Loucy (cell line): Measurements from ENCODE around the gene RFTN2.

Source experiments
- H2AFZ ChIP-seq: fragments of 200-600 bp; sonication (generic); 2 replicates; pipeline ENCODE4 v1.6.0; 2016; ENCODE audit warnings: antibody characterized with exemption, mild to moderate bottlenecking, low read length, moderate library complexity
- H3F3A ChIP-seq: fragments of 200-600 bp; 2 replicates; pipeline ENCODE4 v1.6.0; 2016; ENCODE audit warnings: antibody characterized with exemption, low read depth, mild to moderate bottlenecking
- H3K27me3 ChIP-seq: fragments of 200-600 bp; sonication (generic); 2 replicates; pipeline ENCODE4 v1.6.1; 2014; ENCODE audit warnings: low read length, mild to moderate bottlenecking; ENCODE audit not compliant: insufficient read depth, poor library complexity, severe bottlenecking
- H3K36me3 ChIP-seq: fragments of 200-600 bp; sonication (generic); 2 replicates; pipeline ENCODE4 v1.6.1; 2016; ENCODE audit warnings: low read length; ENCODE audit not compliant: insufficient read depth
- H3K4me1 ChIP-seq: fragments of 200-600 bp; sonication (generic); 2 replicates; pipeline ENCODE4 v1.5.1; 2014; ENCODE audit warnings: low read length, mild to moderate bottlenecking; ENCODE audit not compliant: insufficient read depth, poor library complexity, severe bottlenecking
- H3K4me2 ChIP-seq: fragments of 200-600 bp; sonication (generic); 2 replicates; pipeline ENCODE4 v1.6.0; 2014; ENCODE audit warnings: antibody characterized with exemption, low read length, low read depth, mild to moderate bottlenecking; ENCODE audit not compliant: poor library complexity, severe bottlenecking
- H3K4me3 ChIP-seq: fragments of 200-600 bp; sonication (generic); 2 replicates; pipeline ENCODE4 v1.5.1; 2014; ENCODE audit warnings: low read length, mild to moderate bottlenecking, mixed read lengths; ENCODE audit not compliant: poor library complexity, severe bottlenecking
- H3K79me2 ChIP-seq: fragments of 200-600 bp; sonication (generic); 2 replicates; pipeline ENCODE4 v1.6.1; 2014; ENCODE audit warnings: low read length; ENCODE audit not compliant: insufficient read depth
- H3K9ac ChIP-seq: fragments of 200-600 bp; sonication (generic); 2 replicates; pipeline ENCODE4 v1.6.0; 2014; ENCODE audit warnings: mild to moderate bottlenecking, low read depth, low read length, moderate library complexity; ENCODE audit not compliant: poor library complexity, severe bottlenecking
- H3K9me2 ChIP-seq: fragments of 200-600 bp; sonication (generic); replicated peaks from 2 replicates; pipeline ENCODE4 v1.6.1; 2016; ENCODE audit warnings: low read depth, low read length, mixed read lengths
- H3K9me3 ChIP-seq: fragments of 200-600 bp; sonication (generic); 2 replicates; pipeline ENCODE4 v1.6.1; 2014; ENCODE audit warnings: mild to moderate bottlenecking, antibody characterized with exemption, low read length, low read depth; ENCODE audit not compliant: insufficient read depth
- H4K20me1 ChIP-seq: fragments of 200-600 bp; sonication (generic); 2 replicates; pipeline ENCODE4 v1.6.0; 2014; ENCODE audit warnings: antibody characterized with exemption, low read length, mild to moderate bottlenecking; ENCODE audit not compliant: insufficient read depth, poor library complexity, severe bottlenecking
- CTCF ChIP-seq: fragments of 200-600 bp; sonication (generic); conservative IDR thresholded peaks from 2 replicates; pipeline ENCODE4 v1.5.1; 2014; ENCODE audit warnings: mild to moderate bottlenecking, antibody characterized with exemption, low read length
- EZH2phosphoT487 ChIP-seq: fragments of 200-600 bp; IDR thresholded peaks from 2 replicates; pipeline ENCODE4 v1.6.1; 2018; ENCODE audit warnings: antibody characterized with exemption, mild to moderate bottlenecking, moderate library complexity, borderline replicate concordance

The RFTN2 gene

GRCh38 chr2:197626965-197627625, 48.3 kb downstream of the RFTN2 start:
- Histone ChIP-seq H3K27me3 (no peaks in the 10 kb centered on the region), H4K20me1 (no peaks in the 10 kb centered on the region), H3K9me3 (no peaks in the 10 kb centered on the region), H3K9me2 (no peaks in the 10 kb centered on the region), H3K4me3 (no peak overlapping the region), H3K4me2 (no peak overlapping the region), H2AFZ (0 out of 2 replicates have a peak overlapping the region, but pooled peaks have one; percentile 35), H3K4me1 (no peaks in the 10 kb centered on the region), H3K9ac (no peak overlapping the region), H3K36me3 (no peaks in the 10 kb centered on the region), H3F3A (no peaks in the 10 kb centered on the region), H3K79me2 (no peaks in the 10 kb centered on the region)
- no peak for TF ChIP-seq CTCF

DNA sequence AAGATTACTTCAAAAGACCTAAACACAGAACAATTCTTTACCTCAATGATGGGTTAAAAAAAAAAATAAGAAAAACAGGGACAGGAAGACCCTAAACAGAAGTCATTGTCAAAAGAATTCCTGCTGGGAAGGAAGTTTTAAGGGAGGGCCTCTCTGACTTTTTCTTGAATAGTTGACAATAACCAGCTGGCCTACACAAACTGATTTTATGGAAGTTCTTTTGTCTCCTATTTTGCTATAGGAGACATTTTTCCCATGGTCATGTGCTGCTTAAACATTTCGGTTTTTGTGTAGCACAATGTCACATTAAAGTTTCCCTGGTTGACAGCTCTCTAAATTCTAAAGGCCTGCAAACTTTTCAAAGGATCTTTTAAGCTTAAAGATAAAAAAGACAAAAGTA, 55.3 kb downstream of the RFTN2 start:
- no peaks in the 10 kb centered on the region for H3K36me3 ChIP-seq
- H3K79me2 ChIP-seq = no peaks in the 10 kb centered on the region
- no peaks in the 10 kb centered on the region for H3K9me2 ChIP-seq
- no peak for TF ChIP-seq CTCF
- TF ChIP-seq EZH2phosphoT487 = no peak
- H3K4me1 ChIP-seq = no peaks in the 10 kb centered on the region
- no peak overlapping the region for H3K4me3 ChIP-seq
- no peaks in the 10 kb centered on the region for H3K27me3 ChIP-seq
- no peaks in the 10 kb centered on the region for H4K20me1 ChIP-seq
- no peaks in the 10 kb centered on the region for H3F3A ChIP-seq
- no peak overlapping the region for H3K9ac ChIP-seq
- H3K4me2 ChIP-seq = no peak overlapping the region
- H2AFZ ChIP-seq = no peak overlapping the region
- H3K9me3 ChIP-seq = no peaks in the 10 kb centered on the region

DNA sequence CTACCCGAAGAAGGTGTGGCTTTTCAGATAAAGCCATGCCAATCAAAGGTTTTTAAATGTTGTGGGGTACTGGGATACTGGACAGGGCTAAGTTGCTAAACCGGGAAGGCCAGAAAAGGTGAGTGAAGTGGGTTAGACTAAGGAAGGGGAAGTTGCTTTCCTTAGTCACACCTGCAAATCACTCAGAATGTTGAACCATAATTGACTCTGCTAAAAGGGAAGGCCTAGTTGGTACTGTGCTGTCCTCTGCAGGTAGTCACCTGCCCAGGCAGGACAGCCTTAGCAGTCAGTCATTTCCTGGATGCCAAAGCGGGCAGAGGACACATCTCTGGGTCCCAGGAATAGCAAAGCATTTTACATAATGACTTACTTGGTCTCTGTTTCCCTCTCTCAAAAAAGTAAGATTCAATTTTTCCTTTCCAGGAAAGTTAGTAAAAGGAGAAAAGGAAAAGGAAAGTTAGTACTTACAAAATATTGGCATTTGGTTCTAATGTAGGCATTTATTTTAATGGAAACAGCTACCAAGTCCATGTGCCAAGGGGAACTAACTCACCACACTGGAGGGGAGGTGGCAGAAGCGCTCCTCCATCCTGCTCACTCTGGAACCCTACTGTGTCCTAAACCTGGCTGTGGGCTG, 60.3 kb downstream of the RFTN2 start:
- no peak overlapping the region for H3K9ac ChIP-seq
- H3K9me2 ChIP-seq = no peaks in the 10 kb centered on the region
- no peaks in the 10 kb centered on the region for H3K9me3 ChIP-seq
- H3K36me3 ChIP-seq = no peaks in the 10 kb centered on the region
- H3K27me3 ChIP-seq = no peaks in the 10 kb centered on the region
- no peak overlapping the region for H2AFZ ChIP-seq
- no peaks in the 10 kb centered on the region for H3F3A ChIP-seq
- TF ChIP-seq EZH2phosphoT487 (no peak), CTCF (peak; percentile 35)
- no peaks in the 10 kb centered on the region for H3K79me2 ChIP-seq
- no peaks in the 10 kb centered on the region for H3K4me1 ChIP-seq
- H3K4me2 ChIP-seq = no peak overlapping the region
- no peak overlapping the region for H3K4me3 ChIP-seq
- H4K20me1 ChIP-seq = no peaks in the 10 kb centered on the region
